Breast epithelium (tissue), 4 donors: ENCODE data around the gene IRF2BP2. TPM values are rescaled to one million over a fixed set of nuclear protein-coding genes. Genes with fewer than 3 reads are reported as not detected.

Experiments used
- DNase-seq, 2 donors: peaks; one replicate each; pipeline ENCODE4 v3.0.0-alpha.2; 2019; ENCODE audit warnings: low spot score in 2 of 2
- H3K27ac ChIP-seq, 2 donors: fragments of 200-600 bp; sonication (generic) in 1 of 2; one replicate each; pipeline ENCODE4 v1.5.1; 2016 to 2019; ENCODE audit warnings: mild to moderate bottlenecking in 1 of 2
- H3K27me3 ChIP-seq, 2 donors: fragments of 200-600 bp; sonication (generic) in 1 of 2; one replicate each; pipeline versions ENCODE4 v1.5.1 to v1.6.0; 2017 to 2019; ENCODE audit warnings: control low read depth in 1 of 2, mild to moderate bottlenecking in 1 of 2
- H3K36me3 ChIP-seq: fragments of 200-600 bp; one replicate; pipeline ENCODE4 v1.5.1; 2019
- H3K4me1 ChIP-seq, 2 donors: fragments of 200-600 bp; sonication (generic); one replicate each; pipeline ENCODE4 v1.5.1; 2016 to 2019; ENCODE audit warnings: control low read depth in 1 of 2
- H3K4me3 ChIP-seq, 3 donors: fragments of 200-600 bp; sonication (generic); 1 replicate in 2 of 3; 2 replicates in 1 of 3; pipeline ENCODE4 v1.5.1; 2016 to 2019; ENCODE audit warnings: mild to moderate bottlenecking in 3 of 3, moderate library complexity in 2 of 3
- H3K9me3 ChIP-seq, 2 donors: fragments of 200-600 bp; sonication (generic) in 1 of 2; one replicate each; pipeline ENCODE4 v1.5.1; 2016 to 2019; ENCODE audit warnings: control low read depth in 1 of 2
- POLR2A ChIP-seq: fragments of 450-650 bp; IDR thresholded peaks from one replicate; pipeline ENCODE4 v1.6.1; 2016; ENCODE audit warnings: antibody characterized with exemption, mild to moderate bottlenecking, moderate library complexity
- POLR2AphosphoS5 ChIP-seq, 3 donors: sonication (generic); formaldehyde crosslinking; IDR thresholded peaks; one replicate each; pipeline ENCODE4 v1.6.1; 2017; ENCODE audit warnings: antibody characterized with exemption in 3 of 3
- intact Hi-C: fragments of 100-400 bp; cut with DNase I; formaldehyde crosslinking; loops from one replicate; pipeline ENCODE4 v1.15.1; 2023; ENCODE audit warnings: low total_unique reads
- total RNA-seq, 3 donors: library from RNA; depleted of rRNA; stranded (reverse); fragments of >200 nt; gene quantifications; one replicate each; pipeline ENCODE4 v1.1.0, GENCODE V29; 2016
- TF ChIP-seq, protein P1 (sequence below), 3 donors: fragments of 450-650 bp; IDR thresholded peaks; one replicate each; pipeline ENCODE4 v1.5.1; 2016 to 2017; ENCODE audit warnings: antibody characterized with exemption in 3 of 3, mild to moderate bottlenecking in 3 of 3, moderate library complexity in 3 of 3

IRF2BP2 gene
- total RNA-seq, 3 donors from 2014 or later: 60.3 to 108 (median 84.9) TPM

DNA sequence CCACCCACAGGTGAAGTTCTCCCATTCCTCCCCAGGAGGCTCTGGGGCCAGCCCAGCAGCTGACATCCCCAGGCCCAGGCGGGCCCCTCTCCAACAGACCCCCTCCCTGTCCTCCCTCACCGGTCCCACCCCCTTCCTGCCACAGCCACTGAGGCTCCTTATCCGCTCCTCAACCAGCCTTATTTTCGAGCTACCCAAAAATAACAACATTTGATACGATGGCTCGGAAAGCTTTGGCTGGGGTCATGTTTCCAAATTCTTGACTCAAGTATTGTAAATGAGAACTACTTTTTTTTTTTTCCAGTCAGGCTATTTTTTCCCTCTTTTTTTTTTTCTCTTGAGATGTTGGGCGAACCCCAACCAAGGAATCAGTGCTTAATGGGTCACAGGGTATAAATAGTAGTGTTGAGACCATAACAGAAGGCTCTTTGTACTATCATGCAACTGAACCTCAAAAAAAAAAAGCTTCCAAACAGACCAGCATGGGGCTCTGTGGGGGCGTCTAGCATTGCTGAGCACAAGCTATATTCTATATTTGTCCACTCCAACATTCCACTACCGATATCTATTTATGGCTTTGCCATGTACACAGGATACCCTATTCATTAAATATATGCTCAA is 27.2 kb downstream of the IRF2BP2 start:
- TF ChIP-seq, protein P1, sequence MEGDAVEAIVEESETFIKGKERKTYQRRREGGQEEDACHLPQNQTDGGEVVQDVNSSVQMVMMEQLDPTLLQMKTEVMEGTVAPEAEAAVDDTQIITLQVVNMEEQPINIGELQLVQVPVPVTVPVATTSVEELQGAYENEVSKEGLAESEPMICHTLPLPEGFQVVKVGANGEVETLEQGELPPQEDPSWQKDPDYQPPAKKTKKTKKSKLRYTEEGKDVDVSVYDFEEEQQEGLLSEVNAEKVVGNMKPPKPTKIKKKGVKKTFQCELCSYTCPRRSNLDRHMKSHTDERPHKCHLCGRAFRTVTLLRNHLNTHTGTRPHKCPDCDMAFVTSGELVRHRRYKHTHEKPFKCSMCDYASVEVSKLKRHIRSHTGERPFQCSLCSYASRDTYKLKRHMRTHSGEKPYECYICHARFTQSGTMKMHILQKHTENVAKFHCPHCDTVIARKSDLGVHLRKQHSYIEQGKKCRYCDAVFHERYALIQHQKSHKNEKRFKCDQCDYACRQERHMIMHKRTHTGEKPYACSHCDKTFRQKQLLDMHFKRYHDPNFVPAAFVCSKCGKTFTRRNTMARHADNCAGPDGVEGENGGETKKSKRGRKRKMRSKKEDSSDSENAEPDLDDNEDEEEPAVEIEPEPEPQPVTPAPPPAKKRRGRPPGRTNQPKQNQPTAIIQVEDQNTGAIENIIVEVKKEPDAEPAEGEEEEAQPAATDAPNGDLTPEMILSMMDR (IDR thresholded peaks at IDR 0.05): no peak
- TF ChIP-seq POLR2A: no peak
- TF ChIP-seq POLR2AphosphoS5 (IDR thresholded peaks at IDR 0.05): no peak
- no peak for DNase-seq
- H3K36me3 ChIP-seq: no peaks in the 10 kb centered on the region
- H3K4me3 ChIP-seq: no peak overlapping the region
- peak overlapping the region; percentile 29 to 68 for H3K27ac ChIP-seq
- intact Hi-C loops: no loop called here
- H3K4me1 ChIP-seq: no peaks in the 10 kb centered on the region
- H3K9me3 ChIP-seq: no peaks in the 10 kb centered on the region
- H3K27me3 ChIP-seq: no peaks in the 10 kb centered on the region

DNA sequence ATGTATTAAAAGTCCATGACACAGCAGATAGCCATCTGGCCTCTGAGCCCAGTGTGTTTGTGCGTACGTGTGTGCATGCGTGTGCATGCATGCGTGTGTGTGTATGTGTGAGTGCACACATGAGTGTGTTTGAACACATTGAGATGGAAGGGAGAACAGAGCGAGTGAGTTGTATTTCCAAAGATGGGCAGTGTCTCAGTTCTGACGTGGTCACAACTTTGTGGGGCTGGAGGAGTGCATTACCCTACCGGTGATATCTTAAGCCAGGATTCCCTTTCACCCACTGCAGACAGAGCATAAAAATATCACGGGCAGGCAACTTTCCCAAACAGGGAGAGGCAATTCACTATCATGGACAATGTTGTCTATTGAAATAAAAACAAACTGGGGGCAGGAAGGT is 27.8 kb downstream of the IRF2BP2 start:
- no peak overlapping the region for H3K4me3 ChIP-seq
- no peak for DNase-seq
- no peaks in the 10 kb centered on the region for H3K27me3 ChIP-seq
- H3K36me3 ChIP-seq: no peaks in the 10 kb centered on the region
- TF ChIP-seq POLR2A: no peak
- TF ChIP-seq, protein P1 (IDR thresholded peaks at IDR 0.05): no peak
- no peak for TF ChIP-seq POLR2AphosphoS5 (IDR thresholded peaks at IDR 0.05)
- no peaks in the 10 kb centered on the region for H3K9me3 ChIP-seq
- intact Hi-C loops: no loop called here
- peak overlapping the region; percentile 29 to 68 for H3K27ac ChIP-seq
- H3K4me1 ChIP-seq: no peaks in the 10 kb centered on the region

DNA sequence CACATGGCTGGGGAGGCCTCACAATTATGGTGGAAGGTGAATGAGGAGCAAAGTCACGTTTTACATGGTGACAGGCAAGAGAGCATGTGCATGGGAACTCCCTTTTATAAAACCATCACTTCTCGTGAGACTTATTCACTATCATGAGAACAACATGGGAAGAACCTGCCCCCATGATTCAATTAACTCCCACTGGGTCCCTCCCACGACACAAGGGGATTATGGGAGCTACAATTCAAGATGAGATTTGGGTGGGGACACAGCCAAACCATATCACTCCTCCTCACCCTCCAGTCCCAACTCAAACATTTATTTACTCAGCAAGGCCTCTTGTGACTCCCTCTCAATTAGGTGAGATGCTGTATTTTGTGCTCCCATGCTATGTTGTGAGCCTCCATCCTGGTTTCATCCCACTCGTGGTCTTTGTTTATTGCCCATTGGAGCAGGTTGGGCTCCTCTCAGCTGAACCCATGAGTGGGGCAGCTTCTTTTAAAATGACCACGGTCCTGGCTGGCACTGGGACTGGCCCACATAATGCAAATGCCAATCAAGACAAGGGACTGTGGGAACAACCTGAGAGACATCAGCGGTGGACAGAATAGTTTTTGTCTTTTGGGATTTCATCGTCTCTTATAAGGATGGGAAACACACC is 28.8 kb downstream of the IRF2BP2 start:
- H3K27ac ChIP-seq: no peak overlapping the region
- no peak for DNase-seq
- no peaks in the 10 kb centered on the region for H3K4me1 ChIP-seq
- no peaks in the 10 kb centered on the region for H3K27me3 ChIP-seq
- no peaks in the 10 kb centered on the region for H3K36me3 ChIP-seq
- no peak overlapping the region for H3K4me3 ChIP-seq
- H3K9me3 ChIP-seq: no peaks in the 10 kb centered on the region
- intact Hi-C loops: no loop called here
- TF ChIP-seq POLR2AphosphoS5 (IDR thresholded peaks at IDR 0.05) (no peak), POLR2A (no peak)
- TF ChIP-seq, protein P1 (IDR thresholded peaks at IDR 0.05): no peak

DNA sequence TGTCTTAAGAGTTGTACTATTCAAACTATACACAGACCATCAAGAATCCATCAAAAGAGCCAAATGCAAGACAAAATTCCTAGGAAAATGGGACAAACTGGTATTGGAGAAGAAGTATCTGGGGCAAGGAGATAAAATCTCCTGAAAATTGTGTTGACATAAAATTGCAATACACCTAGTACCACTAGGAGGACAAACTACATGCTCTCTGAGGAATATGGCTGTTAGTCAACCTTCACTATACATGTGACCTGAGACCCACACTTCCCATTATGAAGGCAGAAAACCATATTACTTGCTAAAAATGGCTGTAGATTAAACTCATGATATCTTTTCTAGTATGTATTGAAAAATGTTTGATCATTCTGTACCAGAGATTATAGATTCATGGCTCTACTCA is 30.0 kb downstream of the IRF2BP2 start:
- H3K9me3 ChIP-seq: no peaks in the 10 kb centered on the region
- intact Hi-C loops: no loop called here
- no peak overlapping the region for H3K27ac ChIP-seq
- no peaks in the 10 kb centered on the region for H3K36me3 ChIP-seq
- no peak overlapping the region for H3K4me3 ChIP-seq
- DNase-seq: no peak
- no peaks in the 10 kb centered on the region for H3K27me3 ChIP-seq
- H3K4me1 ChIP-seq: no peaks in the 10 kb centered on the region
- TF ChIP-seq, protein P1 (IDR thresholded peaks at IDR 0.05): no peak
- TF ChIP-seq POLR2AphosphoS5 (IDR thresholded peaks at IDR 0.05) (no peak), POLR2A (no peak)

DNA sequence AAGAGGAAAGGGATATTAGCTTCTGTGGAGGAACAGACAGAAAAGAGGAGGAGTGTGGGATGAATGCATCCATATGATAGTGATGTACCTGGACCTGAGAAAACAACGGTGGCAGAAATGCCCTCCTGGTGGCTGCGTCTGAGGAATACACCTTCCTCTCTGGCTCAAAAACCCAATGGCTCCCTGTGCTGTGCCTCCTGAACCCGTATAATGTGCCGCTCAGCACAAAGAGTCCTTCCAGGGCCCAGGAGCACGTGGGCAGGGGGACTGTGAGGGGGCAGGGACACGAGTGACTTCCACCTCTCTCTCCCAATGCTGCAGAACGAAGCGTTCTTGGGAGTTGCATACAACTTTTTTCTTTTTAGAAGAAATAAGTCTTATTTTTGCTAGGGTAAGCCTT is 31.2 kb downstream of the IRF2BP2 start:
- Histone ChIP-seq H3K27ac (no peak overlapping the region), H3K36me3 (no peaks in the 10 kb centered on the region), H3K4me1 (no peaks in the 10 kb centered on the region), H3K9me3 (no peaks in the 10 kb centered on the region), H3K4me3 (no peak overlapping the region), H3K27me3 (no peaks in the 10 kb centered on the region)
- intact Hi-C loops: no loop called here
- DNase-seq: no peak
- no peak for TF ChIP-seq POLR2AphosphoS5 (IDR thresholded peaks at IDR 0.05)
- TF ChIP-seq, protein P1 (IDR thresholded peaks at IDR 0.05): no peak
- TF ChIP-seq POLR2A: no peak
